Right forelimb (tissue), 1 donor: Measurements from ENCODE around the gene DLGAP1.
A peak's percentile ranks its signal among the peaks of the same experiment; 100 is the strongest.
"Not testable (repeated sequence)": the region's sequence is repeated elsewhere in the genome, so short reads cannot be mapped to it uniquely, and the experiment has no call there.

Experiments used
- DNase-seq: peaks from one replicate; pipeline ENCODE4 v3.0.0-alpha.2; 2018

DLGAP1 gene

DNA sequence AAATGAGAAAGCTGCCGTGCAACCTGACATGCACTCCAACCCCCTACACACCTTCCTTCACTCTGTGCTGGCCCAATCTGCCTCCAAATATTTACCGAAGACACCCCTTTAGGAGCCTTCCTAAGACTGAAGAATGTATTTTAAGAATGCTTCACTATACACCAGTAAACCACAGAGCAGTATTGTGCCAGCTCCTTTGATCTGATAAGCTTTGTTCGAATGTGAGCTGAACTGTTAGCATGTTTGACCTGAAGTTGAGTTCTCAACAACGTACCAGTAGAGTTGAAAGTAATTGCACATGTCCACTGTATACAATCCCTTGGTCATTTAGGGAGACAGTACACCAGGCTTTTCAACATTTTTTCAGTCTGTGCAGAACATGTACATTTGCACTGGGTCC, 745.9 kb downstream of the DLGAP1 start:
- no peak for DNase-seq

DNA sequence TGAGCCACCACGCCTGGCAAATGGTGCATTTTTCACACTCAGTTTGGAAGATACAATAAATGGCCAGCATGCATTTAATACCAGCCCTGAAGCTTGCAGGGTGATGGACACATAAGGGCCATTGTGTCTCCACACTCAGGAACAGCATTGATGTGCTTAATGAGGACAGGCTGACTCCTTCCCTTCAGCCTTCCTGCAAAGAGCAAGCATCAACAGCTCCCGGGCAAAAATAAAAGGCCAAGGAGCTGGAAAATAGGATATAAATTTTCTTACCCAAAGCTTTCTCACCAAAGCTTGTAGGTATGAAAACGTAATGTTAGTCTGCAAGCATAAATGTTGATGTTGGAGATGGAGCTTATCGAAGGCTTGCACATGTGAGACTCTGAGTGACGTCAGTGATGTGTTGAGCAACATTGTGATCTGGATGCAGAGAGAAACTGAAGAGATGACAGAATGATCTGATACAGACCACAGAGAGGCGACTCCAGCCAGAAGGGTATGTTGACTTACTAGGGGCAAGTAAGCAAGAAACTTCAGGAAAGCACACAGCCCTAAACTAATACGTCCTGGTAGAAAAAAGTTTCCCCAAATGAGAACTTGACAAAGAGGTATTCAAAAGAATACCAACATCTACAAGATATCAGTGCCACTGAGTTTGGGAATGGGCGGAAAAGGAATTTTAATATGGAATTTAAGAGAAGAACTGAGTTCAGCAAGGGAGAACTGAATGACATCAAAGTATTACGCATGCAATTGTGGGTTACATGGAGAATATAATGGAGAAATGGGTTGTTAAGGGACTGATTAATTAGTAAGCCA, 748.6 kb downstream of the DLGAP1 start:
- DNase-seq: no peak

DNA sequence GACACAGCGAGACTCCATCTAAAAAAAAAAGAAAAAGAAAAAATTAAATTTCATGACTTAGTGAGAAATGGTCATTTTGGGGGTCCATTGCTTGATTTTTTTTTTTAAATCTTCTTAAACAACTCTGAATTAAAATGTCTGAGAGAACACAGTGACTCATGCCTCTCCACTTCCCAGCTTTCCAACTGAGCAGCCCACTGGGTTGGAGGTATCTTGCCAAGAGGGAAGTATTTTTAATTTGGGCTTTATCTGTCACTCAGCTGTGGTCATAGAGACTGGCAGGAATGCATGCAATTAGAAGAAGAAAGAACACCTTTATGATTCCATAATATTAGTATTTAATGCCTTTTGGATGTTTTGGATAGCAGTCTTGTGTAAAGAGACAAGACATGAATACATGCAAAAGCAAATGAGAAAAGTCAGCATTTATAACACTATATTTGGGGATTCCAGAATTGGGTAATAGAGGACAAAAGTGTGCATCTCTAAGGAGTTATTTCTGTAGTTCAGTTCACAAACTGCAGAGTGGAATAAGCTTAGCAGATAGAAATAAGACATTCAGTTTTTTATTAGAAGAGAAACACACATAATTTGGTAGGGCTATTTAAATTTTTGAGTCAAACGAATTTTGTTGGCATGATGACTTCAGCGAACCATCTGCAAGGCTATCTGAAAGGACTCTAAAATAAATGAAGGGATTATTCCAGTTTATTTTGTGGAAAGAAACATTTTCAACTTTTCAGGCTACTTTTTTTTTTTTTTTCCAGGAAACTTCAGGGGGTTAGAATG, 750.4 kb downstream of the DLGAP1 start:
- no peak for DNase-seq

DNA sequence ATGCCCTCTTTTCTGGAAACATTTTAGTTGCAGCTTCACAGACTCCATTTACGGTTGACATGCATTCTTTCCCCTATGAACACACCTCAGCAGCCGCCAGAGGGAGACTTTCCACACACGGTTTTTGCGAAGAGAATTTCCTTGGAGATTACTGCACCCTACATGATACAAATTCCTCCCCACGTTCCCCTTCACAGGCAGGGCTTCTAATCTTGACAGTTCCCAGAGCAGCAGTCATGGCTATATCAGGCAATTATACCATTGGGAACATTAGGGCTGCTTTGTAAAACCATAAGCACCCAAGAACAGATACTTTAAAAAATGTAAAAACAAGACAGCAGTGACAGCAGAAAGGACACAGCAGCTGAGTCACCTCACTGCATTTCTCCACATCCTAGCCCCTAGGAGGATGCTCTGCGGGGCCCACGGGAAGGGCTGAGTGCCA, 751.4 kb downstream of the DLGAP1 start:
- peak; percentile 63 for DNase-seq

DNA sequence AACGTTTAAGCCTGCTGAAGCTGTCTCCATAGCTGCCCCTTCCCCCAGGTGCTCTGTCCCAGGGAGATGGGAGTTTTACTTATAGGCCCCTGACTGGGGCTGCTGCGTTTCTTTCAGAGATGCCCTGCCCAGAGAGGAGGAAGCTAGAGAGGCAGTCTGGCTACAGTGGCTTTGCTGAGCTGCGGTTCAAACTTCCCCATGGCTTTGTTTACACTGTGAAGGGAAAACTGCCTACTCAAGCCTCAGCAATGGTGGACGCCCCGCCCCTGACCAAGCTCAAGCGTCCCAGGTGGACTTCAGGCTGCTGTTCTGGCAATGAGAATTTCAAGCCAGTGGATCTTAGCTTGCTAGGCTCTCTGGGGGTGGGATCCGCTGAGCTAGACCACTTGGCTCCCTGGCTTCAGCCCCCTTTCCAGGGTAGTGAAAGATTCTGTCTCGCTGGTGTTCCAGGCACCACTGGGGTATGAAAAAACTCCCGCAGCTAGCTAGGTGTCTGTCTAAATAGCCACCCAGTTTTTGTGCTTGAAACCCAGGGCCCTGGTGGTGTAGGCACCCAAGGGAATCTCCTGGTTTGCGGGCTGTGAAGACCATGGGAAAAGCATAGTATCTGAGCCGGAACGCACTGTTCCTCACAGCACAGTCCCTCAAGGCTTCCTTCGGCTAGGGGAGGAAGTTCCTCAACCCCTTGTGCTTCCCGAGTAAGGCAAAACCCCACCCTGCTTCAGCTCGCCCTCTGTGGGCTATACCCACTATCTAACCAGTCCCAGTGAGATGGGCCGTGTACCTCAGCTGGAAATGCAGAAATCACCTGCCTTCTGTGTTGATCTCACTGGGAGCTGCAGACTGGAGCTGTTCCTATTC, 755.2 kb downstream of the DLGAP1 start:
- not testable (repeated sequence) for DNase-seq

DNA sequence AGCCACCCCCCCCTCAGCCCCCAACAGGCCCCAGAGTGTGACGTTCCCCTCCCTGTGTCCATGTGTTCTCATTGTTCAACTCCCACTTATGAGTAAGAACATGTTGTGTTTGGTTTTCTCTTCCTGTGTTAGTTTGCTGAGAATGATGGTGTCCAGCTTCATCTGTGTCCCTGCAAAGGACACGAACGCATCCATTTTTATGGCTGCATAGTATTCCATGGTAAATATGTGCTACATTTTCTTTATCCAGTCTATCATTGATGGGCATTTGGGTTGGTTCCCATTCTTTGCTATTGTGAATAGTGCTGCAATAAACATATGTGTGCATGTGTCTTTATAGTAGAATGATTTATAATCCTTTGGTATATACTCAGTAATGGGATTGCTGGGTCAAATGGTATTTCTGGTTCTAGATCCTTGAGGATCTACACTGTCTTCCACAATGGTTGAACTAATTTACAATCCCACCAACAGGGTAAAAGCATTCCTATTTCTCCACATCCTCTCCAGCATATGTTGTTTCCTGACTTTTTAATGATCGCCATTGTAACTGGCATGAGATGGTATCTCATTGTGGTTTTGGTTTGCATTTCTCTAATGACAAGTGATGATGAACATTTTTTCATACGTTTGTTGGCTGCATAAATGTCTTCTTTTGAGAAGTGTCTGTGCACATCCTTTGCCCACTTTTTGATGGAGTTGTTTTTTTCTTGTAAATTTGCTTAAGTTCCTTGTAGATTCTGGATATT, 760.9 kb downstream of the DLGAP1 start:
- DNase-seq: not testable (repeated sequence)

DNA sequence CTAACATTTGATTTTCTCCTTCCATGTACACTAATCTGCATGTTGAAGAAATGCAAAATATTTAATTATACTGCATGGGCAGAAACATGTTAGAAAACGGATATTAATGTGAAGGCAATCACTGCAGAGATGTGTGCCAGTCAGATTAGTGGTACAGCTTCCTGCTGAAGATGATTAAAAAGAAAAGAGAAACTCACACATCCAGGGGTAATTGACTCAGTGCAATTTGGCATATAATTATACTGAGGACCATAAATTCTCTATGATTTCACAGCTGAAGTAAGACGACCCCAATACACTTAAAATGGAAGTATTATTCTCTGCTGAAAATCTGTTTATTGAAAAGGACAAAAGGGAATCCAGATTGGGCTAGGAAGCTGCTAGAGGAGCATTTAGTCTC, 761.7 kb downstream of the DLGAP1 start:
- DNase-seq: no peak

DNA sequence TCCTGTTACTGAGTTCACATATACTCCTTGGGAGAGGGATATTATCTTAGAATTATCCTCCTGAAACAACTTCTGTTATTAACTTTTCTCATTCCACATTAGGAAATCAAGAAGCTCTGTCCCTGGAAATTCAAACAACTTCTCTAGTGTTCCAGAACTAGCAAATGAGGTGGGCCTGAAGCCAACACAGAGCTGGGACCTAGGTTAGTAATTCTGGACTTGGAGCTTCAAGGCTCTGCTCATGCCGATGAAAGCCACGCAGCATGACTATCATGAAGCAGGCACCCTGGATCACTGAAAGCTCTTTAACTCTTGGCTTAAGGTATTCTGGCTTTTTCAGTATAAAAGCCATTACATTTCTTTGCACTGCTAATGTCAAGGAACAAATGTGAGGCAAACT, 762.4 kb downstream of the DLGAP1 start:
- no peak for DNase-seq

DNA sequence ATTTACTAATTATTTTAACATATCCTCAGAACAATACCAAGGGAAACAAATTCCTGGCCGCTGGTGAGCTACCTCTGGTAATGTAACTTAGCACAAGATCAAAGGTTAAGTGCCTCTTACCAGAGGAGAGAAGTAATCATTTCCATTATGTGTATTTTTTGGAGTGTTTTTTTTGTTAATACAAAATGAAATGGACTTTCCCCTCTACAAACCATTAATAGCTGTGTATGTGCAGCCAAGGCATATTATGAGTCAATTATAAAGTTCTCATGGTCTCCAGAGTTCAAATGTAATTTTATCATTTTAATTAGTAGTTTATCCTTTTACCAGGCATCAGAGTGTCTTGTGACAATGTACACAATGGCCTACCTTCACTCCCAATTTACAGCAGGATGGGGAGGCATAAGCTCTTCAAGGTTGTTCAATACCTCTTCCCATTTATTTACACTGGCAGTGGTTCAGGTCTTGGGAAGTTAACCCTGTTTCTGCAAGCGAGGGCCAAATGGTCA, 762.9 kb downstream of the DLGAP1 start:
- DNase-seq: no peak

DNA sequence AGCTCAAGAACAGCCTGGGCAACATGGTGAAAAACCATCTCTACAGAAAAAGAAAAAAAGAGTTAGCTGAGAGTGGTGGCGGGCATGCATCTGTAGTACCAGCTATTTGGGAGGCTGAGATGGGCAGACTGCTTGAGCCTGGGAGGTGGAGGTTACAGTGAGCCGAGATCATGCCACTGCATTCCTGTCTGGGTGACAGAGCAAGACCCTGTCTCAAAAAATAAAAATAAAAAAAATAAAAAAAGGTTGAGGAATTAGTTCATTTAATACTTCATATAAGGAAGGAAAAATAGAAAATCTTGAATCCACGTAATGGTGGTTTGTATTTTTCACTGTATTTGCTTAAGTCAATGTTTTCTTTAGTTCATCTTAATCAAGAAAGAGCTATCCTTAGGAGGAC, 763.4 kb downstream of the DLGAP1 start:
- DNase-seq: no peak

DNA sequence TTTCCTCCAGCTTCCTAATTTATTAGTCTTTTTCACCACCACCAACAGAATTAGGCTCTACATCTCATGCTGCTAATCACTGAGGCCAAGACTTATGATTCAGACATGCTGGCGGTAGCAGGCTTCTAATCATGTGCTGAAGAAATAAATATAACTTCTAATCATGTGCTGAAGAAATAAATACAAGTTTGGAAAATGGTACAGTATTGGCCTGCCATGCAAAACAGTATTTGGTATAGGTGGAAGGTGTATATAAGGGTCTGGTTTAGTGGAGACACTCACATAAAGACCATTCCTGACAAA, 764.4 kb downstream of the DLGAP1 start:
- DNase-seq: no peak

DNA sequence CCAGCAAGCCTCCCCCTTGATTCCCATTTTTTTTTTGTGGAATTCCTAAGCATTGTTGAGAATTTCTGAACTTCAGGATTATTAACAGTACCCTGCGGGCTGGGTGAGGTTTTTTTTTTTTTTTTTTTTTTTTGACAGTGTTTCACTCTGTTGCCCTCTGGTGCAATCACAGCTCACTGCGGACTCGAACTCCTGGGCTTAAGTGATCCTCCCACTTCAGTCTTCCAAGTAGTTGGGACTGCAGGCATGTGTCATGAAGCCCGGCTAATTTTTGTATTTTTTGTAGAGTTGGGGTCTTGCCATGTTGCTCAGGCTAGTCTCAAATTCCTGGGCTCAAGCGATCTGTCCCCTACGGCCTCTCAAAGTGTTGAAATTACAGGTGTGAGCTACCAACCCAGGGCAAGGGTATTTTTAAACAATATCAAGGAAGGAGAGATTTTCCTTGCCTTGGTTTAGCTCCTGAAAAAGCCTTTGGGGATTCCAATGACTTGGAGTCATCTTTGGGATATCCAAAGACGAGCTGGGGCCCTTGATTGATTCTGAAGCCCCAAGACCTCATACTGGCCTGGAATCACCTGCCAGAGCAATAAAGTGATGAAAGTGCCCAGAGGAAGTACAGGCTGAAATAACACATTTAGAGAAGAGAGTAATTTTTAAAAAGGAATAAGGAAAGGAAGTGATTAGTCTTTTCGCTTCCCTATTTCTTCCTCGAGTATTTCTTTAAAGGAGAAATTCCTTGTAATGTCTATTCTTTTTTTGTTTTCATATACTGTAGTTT, 764.9 kb downstream of the DLGAP1 start:
- no peak for DNase-seq

DNA sequence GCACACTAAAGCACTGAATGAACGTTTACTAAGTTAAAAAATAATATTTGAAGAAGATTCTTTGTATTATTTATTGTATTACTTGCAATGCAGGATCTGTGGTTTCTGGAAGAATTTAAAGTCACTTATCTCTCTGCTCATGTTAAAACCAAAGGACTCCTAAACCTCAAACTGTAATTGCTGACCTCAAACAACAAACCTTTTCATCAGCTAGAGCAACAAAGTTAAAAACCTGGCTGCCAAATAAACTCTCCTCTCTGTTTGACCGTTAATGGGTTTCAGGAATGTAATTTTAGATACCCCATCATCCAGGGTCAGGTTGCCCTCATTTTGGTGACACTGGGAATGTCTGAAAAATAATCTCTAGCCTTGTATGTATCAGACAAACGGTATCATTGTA, 766.0 kb downstream of the DLGAP1 start:
- no peak for DNase-seq

DNA sequence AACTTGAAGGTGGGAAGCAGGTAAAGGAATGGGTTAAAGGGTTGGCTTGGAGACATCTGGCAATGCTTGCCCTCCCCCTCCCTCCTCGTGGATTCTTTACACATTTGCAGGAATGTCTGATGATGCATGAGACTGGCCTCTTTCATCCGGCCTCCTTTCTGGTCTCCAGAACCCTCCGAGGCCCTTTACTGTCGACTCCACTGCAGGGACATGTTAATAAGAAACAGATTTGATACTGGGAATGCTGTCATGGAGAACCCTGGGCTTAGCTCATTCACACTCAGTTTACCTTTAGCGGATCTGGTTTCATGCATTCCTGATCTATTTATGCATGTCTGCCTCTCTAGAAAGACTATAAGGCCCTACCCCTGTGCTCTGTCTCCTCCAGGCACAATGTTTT, 766.4 kb downstream of the DLGAP1 start:
- DNase-seq: peak; percentile 63

DNA sequence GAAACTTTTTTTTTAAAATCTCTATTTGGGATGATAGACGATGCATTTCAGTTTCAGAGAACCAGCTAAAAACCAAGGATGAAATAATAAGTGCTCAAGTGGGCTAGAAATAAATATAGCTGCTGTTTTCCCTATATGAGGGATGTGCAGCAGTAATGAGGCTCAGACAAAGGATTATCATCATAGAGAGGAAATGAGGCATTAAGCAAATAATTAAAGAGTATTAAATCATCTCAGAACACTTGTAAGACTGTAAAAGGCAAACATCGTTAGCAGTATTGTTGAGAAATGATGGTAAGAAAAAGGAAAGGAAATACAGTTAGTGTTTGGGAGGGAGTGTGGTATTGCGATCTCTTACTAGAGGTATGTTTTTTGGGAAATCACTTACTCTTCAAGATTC, 771.6 kb downstream of the DLGAP1 start:
- DNase-seq: no peak

DNA sequence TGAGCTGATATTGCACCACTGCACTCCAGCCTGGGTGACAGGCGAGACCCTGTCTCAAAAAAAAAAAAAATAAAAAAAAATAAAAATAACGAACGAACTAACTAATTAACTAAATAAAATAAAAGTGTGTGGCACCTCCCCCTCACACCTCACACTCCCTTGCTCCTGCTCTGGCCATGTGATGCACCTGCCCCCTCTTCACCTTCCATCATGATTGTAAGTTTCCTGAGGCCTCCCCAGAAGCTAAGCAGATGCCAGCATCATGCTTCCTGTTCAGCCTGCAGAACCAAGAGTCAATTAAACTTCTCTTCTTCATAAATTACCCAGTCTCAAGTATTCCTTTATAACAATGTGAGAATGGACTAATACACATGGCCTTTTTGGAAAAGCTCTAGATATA, 773.0 kb downstream of the DLGAP1 start:
- no peak for DNase-seq

DNA sequence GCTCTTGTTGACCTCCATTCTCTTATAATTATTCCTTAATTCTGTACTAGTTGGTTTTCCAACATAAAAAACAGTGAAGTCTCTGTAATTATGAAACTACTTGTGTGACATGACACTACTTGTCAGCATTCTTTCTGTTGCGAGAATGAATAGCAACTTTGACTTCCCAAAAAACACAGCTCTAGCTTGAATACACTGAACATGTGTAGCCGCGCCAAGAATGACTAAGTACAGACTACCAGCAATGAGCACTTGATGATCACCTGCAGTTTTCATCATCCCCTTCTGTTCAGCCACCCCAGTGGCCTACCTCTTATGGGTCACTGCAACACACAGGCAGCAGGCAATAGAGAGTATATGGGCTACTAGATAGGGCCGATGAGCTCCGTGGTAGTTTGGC, 775.9 kb downstream of the DLGAP1 start:
- no peak for DNase-seq

DNA sequence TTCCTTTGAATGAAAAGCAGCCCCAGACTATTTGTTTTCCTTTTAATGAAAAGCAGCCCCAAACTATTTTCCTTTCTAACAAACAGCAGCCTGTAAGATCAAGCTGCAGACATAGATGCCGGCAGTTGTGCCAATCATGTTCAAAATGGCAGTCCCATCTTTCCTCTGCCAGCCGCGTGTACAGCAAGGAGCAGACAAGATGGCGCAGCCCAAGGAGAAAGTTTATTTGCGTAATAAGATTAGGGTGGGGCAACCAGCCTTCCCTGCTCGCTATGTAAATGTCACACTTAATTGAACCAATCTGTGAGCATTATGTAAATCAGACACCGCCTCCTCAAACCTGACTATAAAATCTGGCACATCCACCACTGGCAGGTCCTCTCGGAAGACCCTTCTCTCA, 779.1 kb downstream of the DLGAP1 start:
- DNase-seq: no peak

DNA sequence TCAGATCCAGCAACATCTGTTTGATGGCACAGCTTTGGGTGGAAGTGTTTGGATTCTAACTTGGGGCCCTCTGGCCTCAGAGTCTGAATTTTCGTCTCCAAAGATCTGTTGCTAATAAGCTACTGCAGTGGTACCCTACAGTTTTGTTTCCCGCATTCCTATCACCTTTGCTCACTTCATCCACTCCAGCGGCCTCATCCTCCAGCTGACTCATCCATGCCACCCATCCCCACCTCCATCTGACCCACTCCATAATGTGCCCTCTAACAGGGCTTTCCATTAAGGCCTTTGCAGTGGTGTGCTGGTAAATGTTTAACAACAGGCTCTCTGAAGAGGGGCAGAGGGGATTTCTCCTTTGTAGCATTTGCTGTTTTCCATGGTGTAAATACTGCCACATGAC, 779.7 kb downstream of the DLGAP1 start:
- no peak for DNase-seq

DNA sequence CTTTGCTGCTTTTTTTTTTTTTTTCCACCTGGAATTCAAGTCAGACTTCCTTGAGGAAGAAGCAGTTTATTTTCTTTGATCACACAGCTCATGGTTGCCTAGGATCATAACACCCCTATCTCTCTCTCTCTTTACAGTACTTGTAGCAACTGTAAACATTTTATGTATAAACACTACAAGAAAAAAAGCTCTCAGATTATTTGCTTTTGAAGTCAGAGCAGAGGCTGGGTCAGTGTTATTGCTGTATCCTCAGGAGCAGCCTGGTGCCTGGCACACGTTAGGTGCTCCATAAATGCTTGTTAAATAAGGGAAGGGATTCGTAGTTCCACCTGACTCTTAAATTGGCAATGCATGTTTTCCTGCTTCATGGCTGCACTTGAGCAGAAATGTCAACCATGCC, 783.9 kb downstream of the DLGAP1 start:
- no peak for DNase-seq

DNA sequence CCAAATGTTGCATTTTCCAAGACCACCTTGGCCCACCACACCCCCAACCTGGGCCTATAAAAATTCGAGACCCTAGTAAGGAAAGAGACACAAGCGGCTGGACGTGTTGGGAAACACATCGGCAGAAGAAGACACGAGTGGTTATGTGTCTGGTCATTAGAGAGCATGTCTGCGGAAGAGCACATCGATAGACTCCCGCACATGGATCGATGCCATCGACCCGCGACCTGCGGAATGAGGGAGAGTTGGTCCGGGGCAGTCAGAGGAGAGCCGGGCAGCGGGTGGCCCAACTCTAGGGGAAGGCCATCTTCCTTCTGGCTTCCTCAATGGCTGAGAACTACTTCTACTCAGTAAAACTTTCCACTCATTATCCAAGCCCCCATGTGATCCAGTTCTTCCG, 785.7 kb downstream of the DLGAP1 start:
- DNase-seq: no peak
